Frontal cortex (tissue), 1 donor: Measurements from ENCODE around the gene CRACDL. TPM values are rescaled to one million over a fixed set of nuclear protein-coding genes. Genes with fewer than 3 reads are reported as not detected.

Experiments used
- small RNA-seq: library from RNA; depleted of rRNA; stranded (forward); fragments of <200 nt; gene quantifications from one replicate; pipeline ENCODE3, GENCODE V24; 2014
- total RNA-seq: library from RNA; depleted of rRNA; stranded (reverse); fragments of >200 nt; gene quantifications from one replicate; pipeline ENCODE4 v1.2.3, GENCODE V29; 2014

CRACDL gene
- total RNA-seq, 1 donor from 2014 or later, result 2.0 TPM

Small RNA genes within 50 kb of the gene (small RNA-seq; reads per million reads assigned to genes)
- gene RNU4-84P, result not detected
- gene RNU7-46P, result not detected

Other genes starting within 250 kb of the CRACDL start
- gene MGAT4A, start 205.1 kb downstream of the CRACDL start, total RNA-seq, result 38.3 TPM
- 4.5 TPM for gene C2orf15, start 205.5 kb upstream of the CRACDL start, total RNA-seq
- 16.7 TPM for gene TSGA10, start 218.7 kb upstream of the CRACDL start, total RNA-seq
- 9.8 TPM for gene LIPT1, start 218.7 kb upstream of the CRACDL start, total RNA-seq
- 19.6 TPM for gene MITD1, start 244.8 kb upstream of the CRACDL start, total RNA-seq
- 90.9 TPM for gene MRPL30, start 245.0 kb upstream of the CRACDL start, total RNA-seq